K562 (cell line): ENCODE measurements around the gene SIDT2. TPM values are rescaled to one million over a fixed set of nuclear protein-coding genes. Genes with fewer than 3 reads are reported as not detected.

Source experiments
- BACH1 ChIP-seq: fragments of 200-800 bp; sonication (Bioruptor generic); IDR thresholded peaks from 2 replicates; pipeline ENCODE4 v1.6.1; 2016; ENCODE audit warnings: missing genetic modification characterization, missing compliant biosample characterization
- BCL6 ChIP-seq: fragments of 250-450 bp; sonication (Bioruptor Pico); IDR thresholded peaks from 2 replicates; pipeline ENCODE4 v1.4.0; 2020
- CBFA2T3 ChIP-seq: fragments of 450-650 bp; IDR thresholded peaks from 2 replicates; pipeline ENCODE4 v1.6.1; 2017
- DPF2 ChIP-seq: fragments of 450-650 bp; IDR thresholded peaks from 2 replicates; pipeline ENCODE4 v1.6.1; 2016
- EP300 ChIP-seq: IDR thresholded peaks from 2 replicates; pipeline ENCODE4 v1.6.1; 2012; ENCODE audit warnings: low read length, improper control_type of control experiment
- EP400 ChIP-seq: fragments of 450-650 bp; IDR thresholded peaks from 2 replicates; pipeline ENCODE4 v1.6.1; 2017; ENCODE audit warnings: antibody characterized with exemption, mild to moderate bottlenecking, moderate library complexity
- HDAC8 ChIP-seq: fragments of 450-650 bp; IDR thresholded peaks from 2 replicates; pipeline ENCODE4 v1.6.1; 2016; ENCODE audit warnings: mild to moderate bottlenecking, missing genetic modification characterization, moderate library complexity, missing compliant biosample characterization
- NBN ChIP-seq: fragments of 450-650 bp; IDR thresholded peaks from 2 replicates; pipeline ENCODE4 v1.6.1; 2016; ENCODE audit warnings: low read depth, mild to moderate bottlenecking
- NONO ChIP-seq, 2 experiments: fragments of 200-400 bp in 1 of 2; fragments of 450-650 bp in 1 of 2; formaldehyde crosslinking in 1 of 2; IDR thresholded peaks; 2 replicates each; pipeline ENCODE4 v1.6.1; 2017; ENCODE audit warnings: low read depth in 2 of 2, mild to moderate bottlenecking in 2 of 2, moderate library complexity in 2 of 2, low read length in 1 of 2
- PHTF2 ChIP-seq: fragments of 250-450 bp; sonication (Bioruptor Pico); IDR thresholded peaks from 2 replicates; pipeline ENCODE4 v1.5.0; 2021; ENCODE audit warnings: mild to moderate bottlenecking
- SAFB ChIP-seq: fragments of 200-400 bp; formaldehyde crosslinking; IDR thresholded peaks from 2 replicates; pipeline ENCODE4 v1.6.1; 2017; ENCODE audit warnings: low read depth, low read length, borderline replicate concordance
- SPI1 ChIP-seq: IDR thresholded peaks from 2 replicates; pipeline ENCODE4 v1.6.1; 2011; ENCODE audit warnings: low read depth, low read length, control low read depth, borderline replicate concordance
- TBP ChIP-seq: optimal IDR thresholded peaks from 2 replicates; pipeline ENCODE3; 2011; ENCODE audit warnings: low read depth, low read length, improper control_type of control experiment
- TFAM ChIP-seq: fragments of 250-450 bp; sonication (Bioruptor Pico); conservative IDR thresholded peaks from 2 replicates; pipeline ENCODE4 v1.5.0; 2021; ENCODE audit warnings: mild to moderate bottlenecking, moderate library complexity
- YY1 ChIP-seq, 3 experiments: IDR thresholded peaks; 2 replicates each; pipeline ENCODE4 v1.6.1; 2011; ENCODE audit warnings: low read length in 2 of 3, mild to moderate bottlenecking in 2 of 3, moderate library complexity in 2 of 3, borderline replicate concordance in 1 of 3, control low read depth in 1 of 3, low read depth in 1 of 3; ENCODE audit not compliant: insufficient read depth in 3 of 3, insufficient replicate concordance in 2 of 3, control insufficient read depth in 1 of 3, insufficient read length in 1 of 3; ENCODE audit errors: extremely low read depth in 1 of 3
- ZBTB7A ChIP-seq: IDR thresholded peaks from 2 replicates; pipeline ENCODE4 v1.6.1; 2011; ENCODE audit warnings: low read depth, mild to moderate bottlenecking, low read length, moderate library complexity, borderline replicate concordance; ENCODE audit not compliant: control insufficient read depth
- ZNF165 ChIP-seq: fragments of 250-450 bp; sonication (Bioruptor Pico); IDR thresholded peaks from 2 replicates; pipeline ENCODE4 v1.4.0; 2020; ENCODE audit warnings: borderline replicate concordance
- ZNF586 ChIP-seq: fragments of 450-650 bp; formaldehyde crosslinking; conservative IDR thresholded peaks from 2 replicates; pipeline ENCODE4 v1.4.0; 2020; ENCODE audit warnings: mild to moderate bottlenecking, moderate library complexity
- polyA plus RNA-seq, 8 experiments: library from polyadenylated mRNA; depleted of rRNA in 4 of 8; stranded (reverse) in 5 of 8; unstranded in 3 of 8; fragments of >200 nt; fragmentation: Nextera tagmentation in 2 of 8; fragmentation: Illumina TruSeq in 1 of 8; extraction: Ambion mirVana in 2 of 8; extraction: Trizol in 1 of 8; gene quantifications; 2 replicates each; pipeline versions ENCODE4 v1.2.1 to v1.2.3, GENCODE V29; 2011 to 2014; ENCODE audit warnings: inconsistent platforms in 1 of 8, missing spikeins in 1 of 8
- total RNA-seq, 7 experiments: library from RNA; depleted of rRNA in 6 of 7; stranded (reverse); fragments of >200 nt in 6 of 7; fragmentation: Illumina TruSeq in 2 of 7; extraction: Trizol in 2 of 7; gene quantifications; 2 replicates each; pipeline versions ENCODE4 v1.2.1 to v1.2.3, GENCODE V29; 2011 to 2021; ENCODE audit warnings: low replicate concordance in 1 of 7
- TF ChIP-seq, protein P1 (sequence below): fragments of 200-400 bp; formaldehyde crosslinking; IDR thresholded peaks from 2 replicates; pipeline ENCODE4 v1.6.1; 2017; ENCODE audit warnings: mild to moderate bottlenecking, low read depth, low read length, moderate library complexity
- TF ChIP-seq, protein P2 (sequence below): IDR thresholded peaks from 2 replicates; pipeline ENCODE4 v1.6.1; 2012; ENCODE audit warnings: low read depth, low read length, improper control_type of control experiment, borderline replicate concordance
- TF ChIP-seq, protein P3 (sequence below): sonication (generic); formaldehyde crosslinking; IDR thresholded peaks from 2 replicates; pipeline ENCODE4 v1.5.0; 2020; ENCODE audit warnings: missing genetic modification reagents
- TF ChIP-seq, protein P4 (sequence below): sonication (generic); IDR thresholded peaks from 2 replicates; pipeline ENCODE4 v1.6.1; 2016

Gene SIDT2
- total and polyA plus RNA-seq, 9 of the 15 experiments (the other 6 are each of a cell fraction or from before 2014, with no cell fraction given), result 2.4 to 20.2 (median 6.5) TPM

DNA sequence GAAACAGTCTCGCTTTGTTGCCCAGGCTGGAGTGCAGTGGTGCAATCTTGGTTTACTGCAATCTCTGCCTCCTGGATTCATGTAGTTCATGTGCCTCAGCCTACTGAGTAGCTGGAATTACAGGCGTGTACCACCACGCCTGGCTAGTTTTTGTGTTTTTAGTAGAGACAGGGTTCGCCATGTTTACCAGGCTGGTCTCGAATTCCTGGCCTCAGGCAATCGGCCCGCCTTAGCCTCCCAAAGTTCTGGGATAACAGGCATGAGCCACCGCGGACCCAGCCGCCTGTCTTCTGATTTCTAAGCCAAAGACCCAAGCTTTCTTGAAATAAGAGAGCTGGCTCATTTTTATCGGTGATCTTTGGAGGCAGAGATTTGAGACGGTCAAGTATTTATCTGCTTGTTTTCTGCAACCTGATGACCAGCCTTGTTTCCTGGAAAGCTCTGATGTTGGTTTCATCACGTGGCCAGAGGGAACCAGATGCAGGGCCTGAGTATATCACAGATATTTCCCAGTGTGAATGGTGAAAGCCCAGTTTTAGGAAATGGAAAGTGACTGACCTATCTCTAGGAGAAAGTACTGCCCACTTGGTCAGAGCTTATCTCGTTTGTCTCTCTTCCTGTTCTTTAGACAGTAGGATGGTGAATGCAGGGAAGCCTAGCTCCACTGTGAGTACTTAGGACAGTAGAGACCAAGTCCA is 5.7 kb upstream of the SIDT2 start (continued):
- TF ChIP-seq EP400 (no peak; the same call in 1 of the 2 replicates), TBP (peak; percentile 9), EP300 (peak; percentile 70), PHTF2 (CRISPR knock-in tag) (no peak), ZBTB7A (no peak), SAFB (no peak), SPI1 (peak; percentile 60; the same call in 1 of the 2 replicates), NONO (IDR thresholded peaks at IDR 0.05; ENCODE audit: low read depth in 2 of 2, low read length in 1 of 2) (no peak), BCL6 (CRISPR knock-in tag) (peak; percentile 90; the same call in 1 of the 2 replicates), HDAC8 (tag) (no peak), DPF2 (peak; percentile 69), ZNF586 (CRISPR knock-in tag) (no peak), ZNF165 (CRISPR knock-in tag) (no peak), YY1 (IDR thresholded peaks at IDR 0.05; ENCODE audit: borderline replicate concordance in 1 of 3, control insufficient read depth in 1 of 3, extremely low read depth in 1 of 3, insufficient read depth in 3 of 3, insufficient read length in 1 of 3, insufficient replicate concordance in 2 of 3, low read depth in 1 of 3, low read length in 2 of 3) (no peak), NBN (no peak; the same call in 1 of the 2 replicates), BACH1 (no peak), TFAM (no peak), CBFA2T3 (peak; percentile 75)
- TF ChIP-seq, protein P1, sequence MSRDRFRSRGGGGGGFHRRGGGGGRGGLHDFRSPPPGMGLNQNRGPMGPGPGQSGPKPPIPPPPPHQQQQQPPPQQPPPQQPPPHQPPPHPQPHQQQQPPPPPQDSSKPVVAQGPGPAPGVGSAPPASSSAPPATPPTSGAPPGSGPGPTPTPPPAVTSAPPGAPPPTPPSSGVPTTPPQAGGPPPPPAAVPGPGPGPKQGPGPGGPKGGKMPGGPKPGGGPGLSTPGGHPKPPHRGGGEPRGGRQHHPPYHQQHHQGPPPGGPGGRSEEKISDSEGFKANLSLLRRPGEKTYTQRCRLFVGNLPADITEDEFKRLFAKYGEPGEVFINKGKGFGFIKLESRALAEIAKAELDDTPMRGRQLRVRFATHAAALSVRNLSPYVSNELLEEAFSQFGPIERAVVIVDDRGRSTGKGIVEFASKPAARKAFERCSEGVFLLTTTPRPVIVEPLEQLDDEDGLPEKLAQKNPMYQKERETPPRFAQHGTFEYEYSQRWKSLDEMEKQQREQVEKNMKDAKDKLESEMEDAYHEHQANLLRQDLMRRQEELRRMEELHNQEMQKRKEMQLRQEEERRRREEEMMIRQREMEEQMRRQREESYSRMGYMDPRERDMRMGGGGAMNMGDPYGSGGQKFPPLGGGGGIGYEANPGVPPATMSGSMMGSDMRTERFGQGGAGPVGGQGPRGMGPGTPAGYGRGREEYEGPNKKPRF, result no peak
- TF ChIP-seq, protein P2, sequence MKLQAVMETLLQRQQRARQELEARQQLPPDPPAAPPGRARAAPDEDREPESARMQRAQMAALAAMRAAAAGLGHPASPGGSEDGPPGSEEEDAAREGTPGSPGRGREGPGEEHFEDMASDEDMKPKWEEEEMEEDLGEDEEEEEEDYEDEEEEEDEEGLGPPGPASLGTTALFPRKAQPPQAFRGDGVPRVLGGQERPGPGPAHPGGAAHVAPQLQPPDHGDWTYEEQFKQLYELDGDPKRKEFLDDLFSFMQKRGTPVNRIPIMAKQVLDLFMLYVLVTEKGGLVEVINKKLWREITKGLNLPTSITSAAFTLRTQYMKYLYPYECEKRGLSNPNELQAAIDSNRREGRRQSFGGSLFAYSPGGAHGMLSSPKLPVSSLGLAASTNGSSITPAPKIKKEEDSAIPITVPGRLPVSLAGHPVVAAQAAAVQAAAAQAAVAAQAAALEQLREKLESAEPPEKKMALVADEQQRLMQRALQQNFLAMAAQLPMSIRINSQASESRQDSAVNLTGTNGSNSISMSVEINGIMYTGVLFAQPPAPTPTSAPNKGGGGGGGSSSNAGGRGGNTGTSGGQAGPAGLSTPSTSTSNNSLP, result 0 out of 2 replicates have a peak, but pooled peaks have one; percentile 13
- TF ChIP-seq, protein P3, sequence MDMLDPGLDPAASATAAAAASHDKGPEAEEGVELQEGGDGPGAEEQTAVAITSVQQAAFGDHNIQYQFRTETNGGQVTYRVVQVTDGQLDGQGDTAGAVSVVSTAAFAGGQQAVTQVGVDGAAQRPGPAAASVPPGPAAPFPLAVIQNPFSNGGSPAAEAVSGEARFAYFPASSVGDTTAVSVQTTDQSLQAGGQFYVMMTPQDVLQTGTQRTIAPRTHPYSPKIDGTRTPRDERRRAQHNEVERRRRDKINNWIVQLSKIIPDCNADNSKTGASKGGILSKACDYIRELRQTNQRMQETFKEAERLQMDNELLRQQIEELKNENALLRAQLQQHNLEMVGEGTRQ (CRISPR knock-in tag), result peak; percentile 92
- TF ChIP-seq, protein P4, sequence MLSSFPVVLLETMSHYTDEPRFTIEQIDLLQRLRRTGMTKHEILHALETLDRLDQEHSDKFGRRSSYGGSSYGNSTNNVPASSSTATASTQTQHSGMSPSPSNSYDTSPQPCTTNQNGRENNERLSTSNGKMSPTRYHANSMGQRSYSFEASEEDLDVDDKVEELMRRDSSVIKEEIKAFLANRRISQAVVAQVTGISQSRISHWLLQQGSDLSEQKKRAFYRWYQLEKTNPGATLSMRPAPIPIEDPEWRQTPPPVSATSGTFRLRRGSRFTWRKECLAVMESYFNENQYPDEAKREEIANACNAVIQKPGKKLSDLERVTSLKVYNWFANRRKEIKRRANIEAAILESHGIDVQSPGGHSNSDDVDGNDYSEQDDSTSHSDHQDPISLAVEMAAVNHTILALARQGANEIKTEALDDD, result peak; percentile 72; the same call in 1 of the 2 replicates
